Middle frontal gyrus (tissue), 1 donor: ENCODE results near the gene NKX1-1.
"Not testable (repeated sequence)": the region's sequence is repeated elsewhere in the genome, so short reads cannot be mapped to it uniquely, and the experiment has no call there.

Experiments
- DNase-seq: peaks from one replicate; pipeline ENCODE4 v3.0.0-alpha.2; 2015; ENCODE audit warnings: low spot score; ENCODE audit errors: extremely low spot score

The NKX1-1 gene

GRCh38 chr4:1406394-1406980, at the start of gene NKX1-1:
NKX1-1 (minus strand) TSS chr4:1406442; CDS start chr4:1406442, 0 bp downstream.
- no peak for DNase-seq

DNA sequence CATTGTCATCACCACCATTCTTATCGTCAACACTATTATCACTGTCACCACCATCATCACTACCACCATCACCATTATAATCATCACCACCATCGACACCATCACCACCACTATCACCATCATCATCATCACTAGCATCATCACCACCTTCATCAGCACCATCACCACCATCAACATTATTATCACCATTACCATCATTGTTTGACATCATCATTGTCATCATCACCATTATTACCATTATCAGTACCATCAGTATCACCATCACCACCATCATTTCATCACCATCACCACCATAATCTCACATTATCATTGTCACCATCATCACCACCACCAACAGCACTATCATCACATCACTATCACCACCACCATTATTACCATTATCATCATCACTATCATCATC, 47.5 kb upstream of the NKX1-1 start:
- no peak for DNase-seq

GRCh38 chr4:1452431-1453051, 46.3 kb upstream of the NKX1-1 start:
- DNase-seq = no peak

- DNase-seq = no peak
These were observed 45.5 kb upstream of the NKX1-1 start for GRCh38 chr4:1451752-1452122.

- DNase-seq = no peak
These were observed 45.0 kb upstream of the NKX1-1 start for GRCh38 chr4:1451106-1451751.

DNA sequence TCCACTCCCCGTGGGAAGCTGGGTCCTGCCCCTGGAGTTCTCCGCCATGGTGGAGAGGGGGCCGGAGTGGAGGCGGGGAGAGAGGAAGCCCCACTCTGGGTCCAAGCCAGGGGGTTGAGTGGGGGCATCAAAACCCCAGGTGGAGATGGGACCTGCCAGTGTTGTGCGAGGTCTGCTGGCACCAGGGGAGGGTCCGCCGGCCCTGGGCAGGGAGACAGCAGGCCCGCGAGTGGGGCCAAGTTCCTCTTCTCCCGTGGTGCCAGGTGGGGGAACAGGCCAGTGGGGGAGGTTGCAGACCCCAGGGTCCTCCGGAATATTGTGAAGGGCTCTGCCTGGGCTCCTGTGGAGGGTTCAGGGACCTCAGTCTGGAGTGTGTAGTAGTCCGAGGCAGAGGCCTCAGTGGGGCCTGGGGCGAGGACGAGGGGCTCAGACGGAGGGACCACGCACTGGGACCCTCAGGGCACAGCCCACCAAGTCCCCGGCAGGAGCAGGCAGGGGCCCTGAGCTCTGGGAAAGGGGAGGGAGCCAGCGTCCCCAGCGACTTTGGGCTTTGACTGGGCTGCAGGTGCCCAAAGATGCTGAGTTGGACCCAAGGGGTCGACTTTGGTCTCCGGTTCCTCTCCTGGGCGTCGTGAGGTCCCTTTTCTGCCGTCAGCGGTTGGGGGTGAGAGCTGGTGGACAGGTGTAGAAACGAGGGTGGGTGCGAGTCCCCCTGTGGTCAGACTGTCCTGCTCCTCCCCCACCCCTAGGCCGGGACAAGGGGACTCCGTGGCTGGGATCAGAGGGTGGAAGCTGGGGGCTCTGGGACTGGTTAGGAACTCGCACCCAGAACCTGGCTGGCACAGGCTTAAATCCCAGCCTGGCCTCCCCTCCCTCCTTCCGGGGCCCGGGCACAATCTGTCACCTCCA, 43.8 kb upstream of the NKX1-1 start:
- DNase-seq = no peak

GRCh38 chr4:1449475-1449832, 43.2 kb upstream of the NKX1-1 start:
- no peak for DNase-seq

- DNase-seq = no peak
These were observed 42.6 kb upstream of the NKX1-1 start for GRCh38 chr4:1448589-1449420.

- no peak for DNase-seq
These were observed 41.7 kb upstream of the NKX1-1 start for GRCh38 chr4:1447676-1448588.

GRCh38 chr4:1446502-1447386, 40.5 kb upstream of the NKX1-1 start:
- no peak for DNase-seq

- no peak for DNase-seq
These were observed 39.6 kb upstream of the NKX1-1 start for GRCh38 chr4:1445716-1446445.

GRCh38 chr4:1443688-1444172, 37.5 kb upstream of the NKX1-1 start:
- DNase-seq = not testable (repeated sequence)

DNA sequence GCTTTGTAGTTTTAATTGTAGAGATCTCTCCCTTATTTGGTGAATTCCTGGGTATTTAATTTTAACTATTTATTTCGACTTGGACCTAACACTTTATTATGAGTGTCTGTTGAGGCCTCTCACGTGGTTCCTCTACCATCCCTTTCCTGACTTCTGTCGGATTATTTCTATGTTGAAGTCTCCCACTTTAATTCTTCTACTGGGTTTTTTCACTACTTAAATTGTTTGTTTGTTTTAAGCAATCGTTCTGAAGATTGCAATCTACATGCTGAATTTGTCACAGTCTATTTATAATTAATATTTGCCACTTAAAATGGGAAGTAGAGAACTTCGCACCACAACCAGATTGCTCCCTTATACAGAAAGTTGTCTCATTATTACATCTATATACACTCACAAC, 20.8 kb upstream of the NKX1-1 start:
- no peak for DNase-seq

DNA sequence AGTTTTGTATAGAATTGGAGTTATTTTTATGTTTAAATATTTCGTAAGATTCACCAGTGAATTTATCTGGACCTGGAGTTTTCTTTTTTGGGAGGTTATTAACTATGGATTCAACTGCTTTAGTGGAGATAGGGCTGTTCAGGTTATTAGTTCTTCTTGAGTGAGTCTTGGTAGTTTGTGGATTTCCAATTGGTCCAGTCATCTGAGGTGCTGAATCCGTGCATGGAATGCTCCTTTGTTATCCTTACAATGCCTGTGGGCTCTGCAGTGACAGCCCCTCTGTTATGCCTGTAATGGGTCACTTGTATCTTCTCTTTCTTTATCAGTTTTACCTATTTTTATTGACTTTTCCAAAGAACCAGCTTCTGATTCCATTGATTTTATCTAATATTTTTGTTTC, 15.4 kb upstream of the NKX1-1 start:
- no peak for DNase-seq

GRCh38 chr4:1419708-1420107, 13.5 kb upstream of the NKX1-1 start:
- DNase-seq = no peak

GRCh38 chr4:1418494-1419285, 12.4 kb upstream of the NKX1-1 start:
- no peak for DNase-seq
